ENCODE data around the gene MAP2K5.

DNA sequence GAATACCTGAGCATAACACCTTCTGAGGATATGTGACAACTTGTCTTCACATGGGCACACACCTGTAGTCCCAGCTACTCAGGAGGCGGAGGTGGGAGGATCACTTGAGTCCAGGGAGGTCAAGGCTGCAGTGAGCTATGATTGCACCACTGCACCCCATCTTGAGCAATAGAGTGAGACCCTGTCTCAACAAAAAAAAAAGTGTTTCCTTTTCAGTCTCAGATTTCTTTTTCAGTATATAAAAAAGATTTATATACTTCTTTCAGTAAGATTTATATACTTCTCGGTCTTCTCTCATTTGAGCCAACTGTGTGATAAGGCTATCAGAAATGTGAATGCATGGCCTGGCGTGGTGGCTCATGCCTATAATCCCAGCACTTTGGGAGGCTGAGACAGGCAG lies 197.9 kb downstream of the MAP2K5 start:
- TF ChIP-seq, protein P1, sequence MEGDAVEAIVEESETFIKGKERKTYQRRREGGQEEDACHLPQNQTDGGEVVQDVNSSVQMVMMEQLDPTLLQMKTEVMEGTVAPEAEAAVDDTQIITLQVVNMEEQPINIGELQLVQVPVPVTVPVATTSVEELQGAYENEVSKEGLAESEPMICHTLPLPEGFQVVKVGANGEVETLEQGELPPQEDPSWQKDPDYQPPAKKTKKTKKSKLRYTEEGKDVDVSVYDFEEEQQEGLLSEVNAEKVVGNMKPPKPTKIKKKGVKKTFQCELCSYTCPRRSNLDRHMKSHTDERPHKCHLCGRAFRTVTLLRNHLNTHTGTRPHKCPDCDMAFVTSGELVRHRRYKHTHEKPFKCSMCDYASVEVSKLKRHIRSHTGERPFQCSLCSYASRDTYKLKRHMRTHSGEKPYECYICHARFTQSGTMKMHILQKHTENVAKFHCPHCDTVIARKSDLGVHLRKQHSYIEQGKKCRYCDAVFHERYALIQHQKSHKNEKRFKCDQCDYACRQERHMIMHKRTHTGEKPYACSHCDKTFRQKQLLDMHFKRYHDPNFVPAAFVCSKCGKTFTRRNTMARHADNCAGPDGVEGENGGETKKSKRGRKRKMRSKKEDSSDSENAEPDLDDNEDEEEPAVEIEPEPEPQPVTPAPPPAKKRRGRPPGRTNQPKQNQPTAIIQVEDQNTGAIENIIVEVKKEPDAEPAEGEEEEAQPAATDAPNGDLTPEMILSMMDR (IDR thresholded peaks at IDR 0.05; ENCODE audit: poor library complexity, severe bottlenecking): no peak
- no peak for TF ChIP-seq SMC3 (conservative IDR thresholded peaks at IDR 0.05; ENCODE audit: poor library complexity)
- no peak for TF ChIP-seq EZH2 (IDR thresholded peaks at IDR 0.05; ENCODE audit: borderline replicate concordance, insufficient read depth, low read length, poor library complexity, severe bottlenecking)
- TF ChIP-seq, protein P2, sequence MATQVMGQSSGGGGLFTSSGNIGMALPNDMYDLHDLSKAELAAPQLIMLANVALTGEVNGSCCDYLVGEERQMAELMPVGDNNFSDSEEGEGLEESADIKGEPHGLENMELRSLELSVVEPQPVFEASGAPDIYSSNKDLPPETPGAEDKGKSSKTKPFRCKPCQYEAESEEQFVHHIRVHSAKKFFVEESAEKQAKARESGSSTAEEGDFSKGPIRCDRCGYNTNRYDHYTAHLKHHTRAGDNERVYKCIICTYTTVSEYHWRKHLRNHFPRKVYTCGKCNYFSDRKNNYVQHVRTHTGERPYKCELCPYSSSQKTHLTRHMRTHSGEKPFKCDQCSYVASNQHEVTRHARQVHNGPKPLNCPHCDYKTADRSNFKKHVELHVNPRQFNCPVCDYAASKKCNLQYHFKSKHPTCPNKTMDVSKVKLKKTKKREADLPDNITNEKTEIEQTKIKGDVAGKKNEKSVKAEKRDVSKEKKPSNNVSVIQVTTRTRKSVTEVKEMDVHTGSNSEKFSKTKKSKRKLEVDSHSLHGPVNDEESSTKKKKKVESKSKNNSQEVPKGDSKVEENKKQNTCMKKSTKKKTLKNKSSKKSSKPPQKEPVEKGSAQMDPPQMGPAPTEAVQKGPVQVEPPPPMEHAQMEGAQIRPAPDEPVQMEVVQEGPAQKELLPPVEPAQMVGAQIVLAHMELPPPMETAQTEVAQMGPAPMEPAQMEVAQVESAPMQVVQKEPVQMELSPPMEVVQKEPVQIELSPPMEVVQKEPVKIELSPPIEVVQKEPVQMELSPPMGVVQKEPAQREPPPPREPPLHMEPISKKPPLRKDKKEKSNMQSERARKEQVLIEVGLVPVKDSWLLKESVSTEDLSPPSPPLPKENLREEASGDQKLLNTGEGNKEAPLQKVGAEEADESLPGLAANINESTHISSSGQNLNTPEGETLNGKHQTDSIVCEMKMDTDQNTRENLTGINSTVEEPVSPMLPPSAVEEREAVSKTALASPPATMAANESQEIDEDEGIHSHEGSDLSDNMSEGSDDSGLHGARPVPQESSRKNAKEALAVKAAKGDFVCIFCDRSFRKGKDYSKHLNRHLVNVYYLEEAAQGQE (IDR thresholded peaks at IDR 0.05; ENCODE audit: borderline replicate concordance): no peak
- no peak for TF ChIP-seq MXI1 (conservative IDR thresholded peaks at IDR 0.05; ENCODE audit: poor library complexity, severe bottlenecking)
- no peak for TF ChIP-seq RAD21 (conservative IDR thresholded peaks at IDR 0.05)
- no peak for TF ChIP-seq EP300 (conservative IDR thresholded peaks at IDR 0.05; ENCODE audit: poor library complexity, severe bottlenecking)
- no peak for TF ChIP-seq TAF1 (IDR thresholded peaks at IDR 0.05; ENCODE audit: low read depth)
